CD4-positive, alpha-beta T cell treated with Interleukin-17A for 4 hours (primary cell): Measurements from ENCODE around the gene SLC2A4RG.
"Not testable (repeated sequence)": the region's sequence is repeated elsewhere in the genome, so short reads cannot be mapped to it uniquely, and the experiment has no call there.

Experiments
- DNase-seq: peaks from one replicate; pipeline ENCODE4 v3.0.0-alpha.2; 2020; ENCODE audit warnings: mixed read lengths

Gene SLC2A4RG

DNA sequence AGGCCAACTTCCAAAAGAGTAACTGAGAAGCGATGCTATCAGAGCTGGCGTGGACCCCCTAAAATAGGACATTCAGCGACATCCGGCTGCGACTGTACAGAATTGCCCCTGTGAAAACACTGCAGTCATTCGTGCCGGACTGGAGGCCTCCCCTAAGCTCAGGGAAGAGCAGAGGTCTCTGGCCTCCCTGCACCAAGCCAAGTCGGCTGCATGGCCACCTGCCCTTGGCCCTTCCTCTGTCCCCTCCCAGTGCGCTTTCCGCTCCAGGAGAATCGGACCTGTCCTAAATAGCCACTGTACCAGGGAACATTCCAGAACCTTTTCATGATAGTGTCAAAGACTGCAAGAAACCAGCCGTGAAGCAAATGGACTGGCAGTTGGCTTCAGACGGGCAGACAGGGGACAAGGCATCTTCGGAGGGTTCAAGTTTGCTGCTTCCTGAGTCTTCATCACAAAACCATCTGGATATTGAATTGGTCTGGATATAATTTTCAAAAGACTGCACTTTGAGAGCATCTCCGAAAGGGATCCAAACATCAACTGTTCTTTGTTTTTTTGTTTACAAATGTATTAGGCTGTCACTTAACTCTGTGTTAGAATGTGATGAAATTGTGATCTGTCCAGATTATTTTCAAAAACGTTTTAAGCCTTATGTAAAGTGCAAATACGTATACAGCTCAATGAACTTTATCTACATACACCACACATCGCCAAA, 16.5 kb downstream of the SLC2A4RG start:
- no peak for DNase-seq

DNA sequence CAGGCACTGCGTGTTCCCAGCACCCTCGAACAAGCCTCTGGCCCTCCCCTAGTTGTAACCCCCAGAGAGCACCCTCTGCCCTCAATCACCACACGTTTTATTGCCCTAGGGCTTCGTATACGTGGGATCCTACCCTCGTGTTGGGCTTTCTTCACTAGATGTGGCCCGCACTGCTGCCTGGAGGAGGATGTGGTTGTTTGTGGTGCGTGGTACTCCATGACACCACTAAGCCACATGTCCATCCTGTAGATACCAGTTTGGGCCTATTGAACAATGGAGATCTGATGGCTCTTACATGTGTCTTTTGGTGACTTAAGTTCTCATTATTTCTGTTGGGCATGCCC, 17.0 kb downstream of the SLC2A4RG start:
- DNase-seq, result no peak

DNA sequence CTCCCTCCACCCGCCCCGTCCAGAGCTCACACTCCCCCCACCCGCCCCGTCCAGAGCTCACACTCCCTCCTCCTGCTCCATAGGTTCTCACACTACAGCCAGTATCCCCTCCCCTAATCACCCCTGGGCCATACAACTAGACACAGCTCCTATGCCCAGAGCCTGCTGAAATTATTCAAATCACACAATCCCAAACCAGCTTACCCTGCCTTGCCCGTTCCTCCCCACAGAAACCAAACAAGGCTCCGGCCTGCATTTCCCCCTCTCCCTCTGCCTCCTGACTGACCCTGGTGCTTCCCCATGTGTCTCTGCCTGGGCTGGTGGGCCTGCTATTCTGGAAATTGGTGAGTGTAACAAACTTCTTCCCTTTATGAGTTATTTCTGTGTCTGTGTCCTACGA, 18.6 kb downstream of the SLC2A4RG start:
- no peak for DNase-seq

DNA sequence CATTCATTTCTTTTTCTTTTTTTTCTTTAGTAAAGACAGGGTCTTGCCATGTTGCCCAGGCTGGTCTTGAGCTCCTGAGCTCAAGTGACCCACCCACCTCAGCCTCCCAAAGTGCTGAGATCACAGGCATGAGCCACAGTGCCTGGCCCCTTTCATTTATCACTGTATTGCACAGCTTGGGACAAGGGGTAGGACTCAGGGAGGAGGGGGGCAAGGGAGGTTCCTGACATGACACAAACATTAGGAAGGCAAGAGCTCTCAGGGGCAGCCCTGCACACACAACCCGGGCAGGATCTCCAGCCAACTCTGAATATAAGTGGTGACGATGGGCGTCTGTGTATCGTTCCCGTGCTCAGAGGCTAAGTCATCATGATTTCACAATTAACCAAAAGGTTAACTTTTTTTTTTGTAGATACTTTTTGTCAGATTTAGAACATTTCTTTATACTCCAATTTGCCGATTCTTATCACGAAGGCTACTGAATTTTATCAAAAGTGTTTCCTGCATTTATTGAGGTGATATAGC, 19.9 kb downstream of the SLC2A4RG start:
- DNase-seq, result no peak

DNA sequence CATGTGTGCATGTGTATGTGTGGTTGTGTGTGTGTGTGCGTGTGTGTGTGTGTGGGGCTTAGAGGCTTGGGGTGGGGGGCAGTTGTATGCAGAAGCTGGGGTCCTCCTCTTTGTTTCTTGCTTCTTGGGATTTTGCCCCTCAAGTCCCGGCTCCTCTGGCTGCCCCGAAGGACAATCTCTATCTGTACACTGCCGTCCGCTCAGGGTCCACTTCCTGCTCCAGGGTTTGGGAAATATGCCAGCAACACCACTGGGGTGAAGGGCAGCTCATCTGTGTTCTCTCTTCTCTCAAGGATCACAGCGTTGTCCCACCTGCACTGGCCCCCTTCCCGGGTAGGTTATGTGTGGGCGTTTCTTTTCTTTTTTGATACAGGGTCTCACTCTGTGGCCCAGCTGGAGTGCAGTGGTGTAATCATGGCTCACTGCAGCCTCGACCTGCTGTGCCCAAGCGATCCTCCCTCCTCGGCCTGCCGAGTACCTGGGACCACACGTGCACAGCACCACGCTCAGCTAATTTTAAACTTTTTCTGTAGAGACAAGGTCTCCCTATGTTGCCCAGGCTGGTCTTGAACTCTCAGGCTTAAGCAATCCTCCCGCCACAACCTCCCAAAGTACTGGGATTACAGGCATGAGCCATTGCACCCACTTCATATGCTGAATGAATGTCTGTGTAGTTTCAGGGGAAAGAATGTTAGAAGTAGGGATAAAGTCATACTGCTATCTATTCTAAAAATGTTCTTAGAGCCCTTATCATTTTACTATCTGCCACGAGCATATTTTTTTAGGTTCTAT, 25.7 kb downstream of the SLC2A4RG start:
- no peak for DNase-seq

DNA sequence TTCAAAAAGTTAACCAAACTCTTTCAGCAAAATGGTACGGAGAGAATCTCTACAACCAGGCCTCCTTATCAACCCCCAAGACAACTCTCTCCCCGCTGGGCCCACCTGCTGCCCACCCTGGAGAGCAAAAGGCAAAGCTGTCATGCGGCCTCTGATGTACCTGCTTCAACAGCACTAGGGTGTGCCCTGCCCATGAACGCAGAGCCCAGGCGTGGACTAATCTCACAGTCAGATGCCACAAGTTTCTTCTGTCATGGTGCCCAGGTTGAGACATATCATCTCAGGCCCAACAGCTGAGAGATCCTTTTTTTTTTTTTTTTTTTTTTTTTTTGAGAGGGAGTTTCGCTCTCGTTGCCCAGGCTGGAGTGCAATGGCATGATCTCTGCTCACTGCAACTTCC, 26.3 kb downstream of the SLC2A4RG start:
- no peak for DNase-seq

DNA sequence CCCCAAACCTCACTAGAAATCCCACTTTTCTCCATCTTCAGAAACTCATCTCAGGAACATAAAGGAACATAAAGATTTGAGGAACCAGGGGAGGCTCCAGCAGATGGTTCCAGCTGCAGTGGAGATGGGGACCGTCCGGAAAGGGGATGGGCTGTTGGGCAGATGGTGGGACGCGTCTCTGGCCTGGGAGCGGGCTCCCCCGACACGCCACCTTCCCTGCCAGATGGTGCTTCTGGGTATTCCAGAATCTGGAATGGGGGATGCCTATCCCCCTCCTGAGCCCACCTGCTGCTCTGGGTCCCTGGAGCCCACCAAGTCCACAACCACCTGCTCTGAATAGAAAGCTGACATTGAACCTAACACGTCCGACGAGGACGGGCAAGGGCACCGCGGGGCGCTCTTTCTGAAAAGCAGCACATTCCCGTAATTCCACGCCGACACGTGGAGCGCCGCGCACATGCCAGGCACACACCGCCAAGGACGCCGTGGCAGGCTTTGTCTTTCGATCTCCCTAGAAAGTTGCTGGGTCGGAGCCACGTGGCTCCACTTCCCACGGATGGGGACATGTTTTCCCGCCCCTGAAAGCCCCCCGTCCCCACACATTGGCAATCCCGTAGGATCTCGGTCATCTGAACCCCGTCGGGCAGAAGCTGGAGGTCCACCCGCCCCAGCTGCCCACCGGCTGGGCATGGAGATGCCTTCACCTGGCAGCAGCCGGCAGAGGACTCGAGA, 27.3 kb downstream of the SLC2A4RG start:
- DNase-seq, result no peak

DNA sequence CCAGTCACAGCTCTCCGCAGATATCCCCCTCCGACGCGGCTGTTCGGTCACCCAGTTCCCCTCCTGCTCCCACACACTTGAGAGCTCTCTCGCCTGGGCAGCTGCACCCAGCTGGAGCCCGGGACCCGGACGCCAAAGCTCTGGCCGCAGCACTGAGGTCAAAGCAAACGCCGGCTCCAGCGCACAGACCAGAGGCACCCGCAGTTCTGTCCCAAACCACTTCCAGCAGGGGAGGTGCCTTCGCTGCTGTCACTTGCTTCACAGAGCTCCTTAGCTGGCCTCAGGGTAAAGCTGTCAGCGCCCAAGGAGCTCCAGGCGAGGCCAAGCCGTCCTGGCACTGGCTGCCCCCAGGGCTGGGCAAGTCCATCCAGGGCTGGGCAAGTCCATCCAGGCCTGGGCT, 27.9 kb downstream of the SLC2A4RG start:
- no peak for DNase-seq

DNA sequence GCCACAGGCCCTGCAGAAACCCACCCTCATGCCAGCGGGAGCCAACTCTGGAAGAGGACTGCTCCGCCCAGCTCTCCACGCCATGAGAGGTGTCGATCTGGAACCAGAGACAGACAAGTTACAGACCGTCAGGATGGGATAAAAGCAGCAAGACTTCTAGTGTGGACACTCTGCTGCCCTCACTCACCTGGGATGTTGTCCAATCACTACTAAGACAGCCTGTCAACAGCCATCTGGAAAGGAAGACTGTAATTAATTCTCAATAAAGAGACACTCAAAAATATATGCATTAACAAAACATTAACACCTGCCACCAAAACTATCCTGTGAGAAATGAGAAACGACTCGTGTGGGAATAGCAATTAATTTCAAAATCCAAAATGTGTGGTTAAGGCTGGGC, 28.3 kb downstream of the SLC2A4RG start:
- no peak for DNase-seq

DNA sequence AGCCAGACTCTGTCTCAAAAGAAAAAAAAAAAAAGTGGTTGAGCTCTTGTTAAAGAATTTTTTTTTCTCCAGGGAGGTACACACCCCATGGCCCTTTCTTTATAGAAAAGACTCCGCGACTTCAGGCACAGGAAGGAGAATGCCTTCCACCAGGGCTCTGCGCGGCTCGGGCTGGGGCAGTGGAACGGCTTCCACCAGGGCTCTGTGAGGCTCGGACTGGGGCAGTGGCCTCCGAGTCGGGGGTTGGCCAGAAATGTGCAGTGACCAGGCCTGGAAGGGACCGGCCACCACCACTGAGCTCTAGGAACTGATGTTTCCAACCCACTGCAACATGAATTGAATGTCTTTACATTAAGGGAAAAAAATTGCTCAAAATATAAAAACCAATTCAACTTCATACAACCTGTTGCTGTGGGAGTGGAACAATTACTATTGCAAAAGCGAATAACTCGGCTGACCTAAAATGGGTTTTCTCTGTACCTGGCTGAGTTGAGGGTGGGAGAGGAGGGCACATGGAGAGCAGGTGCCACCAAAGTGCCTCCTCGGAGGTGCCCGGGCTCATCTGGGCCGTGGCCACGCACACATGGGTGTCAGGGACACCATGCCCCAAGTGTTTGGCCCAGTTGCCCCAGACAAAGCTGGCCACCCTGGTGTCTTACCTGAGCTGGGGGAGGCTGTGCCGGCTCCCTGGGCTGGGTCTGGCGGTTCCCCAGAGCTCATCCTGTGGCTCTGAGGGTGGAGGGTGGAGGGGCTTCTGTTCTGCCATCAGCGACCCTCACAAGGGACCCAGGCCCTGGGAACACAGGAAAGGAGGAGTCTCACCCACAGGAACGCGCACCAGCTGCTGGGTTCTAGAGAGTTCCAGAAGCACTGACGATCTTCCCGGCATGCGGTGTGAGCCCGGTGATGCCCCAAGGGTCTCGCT, 29.3 kb downstream of the SLC2A4RG start:
- DNase-seq, result no peak

DNA sequence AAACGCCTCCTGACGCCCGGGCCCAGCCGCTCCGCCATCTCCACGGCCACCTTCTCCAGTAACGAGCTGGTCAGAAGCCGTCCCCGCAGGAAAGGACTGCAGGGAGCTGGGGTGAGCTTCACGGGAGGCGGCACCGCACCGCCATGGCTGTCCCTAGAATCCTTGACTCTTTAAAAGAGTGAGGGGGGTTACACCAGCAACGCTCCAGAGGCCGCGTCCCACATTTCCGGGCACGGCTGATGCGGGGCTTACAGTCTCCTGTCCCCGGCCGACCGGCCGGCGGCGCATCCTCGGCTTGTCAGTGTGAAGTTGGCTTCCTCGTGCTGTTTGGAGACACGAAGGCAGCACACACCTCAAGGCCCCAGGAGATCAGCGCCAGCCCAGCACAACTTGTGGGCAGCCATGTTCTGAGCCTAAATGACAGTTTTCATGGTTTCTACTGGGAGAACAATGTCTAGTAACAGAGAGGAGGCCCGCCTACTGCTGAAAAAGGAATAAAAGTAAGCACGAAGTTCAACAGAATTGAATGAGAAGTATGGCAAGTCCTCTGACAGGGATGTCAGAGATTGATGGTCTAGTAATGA, 30.4 kb downstream of the SLC2A4RG start:
- no peak for DNase-seq

DNA sequence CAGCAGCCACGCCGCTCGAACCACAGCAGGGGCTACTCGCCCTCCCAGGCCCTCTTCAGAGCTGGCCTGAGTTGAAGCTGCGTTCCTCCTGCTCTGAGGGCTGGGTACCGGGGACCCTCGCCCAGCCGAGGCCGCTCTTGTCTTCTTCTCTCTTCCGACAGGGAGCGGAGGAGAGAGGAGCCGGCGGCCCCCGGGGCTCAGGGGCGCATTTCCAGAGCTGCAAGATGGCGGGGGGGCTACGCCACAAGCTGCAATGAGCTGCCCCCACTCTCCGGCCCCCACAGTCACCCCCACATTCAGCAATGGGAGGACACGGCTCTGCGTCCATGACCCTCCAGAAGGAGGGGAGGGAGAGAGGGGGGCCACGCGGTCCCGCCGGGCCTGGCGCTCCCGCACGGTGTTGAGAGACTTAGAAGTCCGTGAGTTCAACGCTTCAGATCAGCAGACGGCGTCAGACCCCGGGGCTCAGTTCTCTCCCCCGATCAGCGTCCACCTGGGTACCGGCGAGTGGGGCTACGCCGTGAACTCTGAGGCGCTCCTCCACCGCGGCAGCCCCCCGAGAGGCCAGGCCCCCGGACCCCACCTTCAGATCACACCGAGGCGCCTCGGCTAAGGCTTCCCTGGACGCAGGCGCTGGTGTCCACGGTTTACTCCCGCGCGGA, 31.6 kb downstream of the SLC2A4RG start:
- no peak for DNase-seq

DNA sequence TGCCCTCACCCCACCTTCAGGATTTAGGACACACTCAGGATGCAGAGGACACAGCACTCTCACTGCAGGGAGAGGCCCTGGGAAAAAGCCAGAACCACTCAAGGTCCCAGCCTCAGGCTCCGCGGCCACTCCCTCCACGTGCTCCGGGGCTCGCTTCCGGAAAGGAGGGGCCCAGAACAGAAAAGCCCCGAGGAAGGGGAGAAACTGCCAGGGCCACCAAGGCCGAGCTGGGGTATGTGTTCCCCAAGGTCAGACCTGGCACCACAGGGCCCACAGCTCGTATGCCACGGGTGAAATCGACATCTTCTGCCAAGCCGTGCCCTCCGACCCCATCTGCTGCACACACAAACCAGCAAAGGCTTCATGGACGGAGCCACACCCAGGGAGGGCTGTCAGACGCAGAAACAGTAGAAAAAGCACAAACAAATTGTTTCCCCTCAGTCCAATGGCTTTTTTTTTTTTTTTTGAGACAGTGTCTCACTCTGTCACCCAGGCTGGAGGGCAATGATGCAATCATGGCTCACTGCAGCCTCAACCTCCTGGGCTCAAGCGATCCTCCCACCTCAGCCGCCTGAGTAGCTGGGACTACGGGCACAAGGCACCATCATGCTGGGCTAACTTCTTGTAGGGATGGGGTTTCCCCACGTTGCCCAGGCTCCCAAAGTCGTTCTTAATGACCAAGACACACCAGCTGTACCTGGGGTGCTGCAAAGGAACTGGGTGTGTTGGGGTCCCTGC, 33.4 kb downstream of the SLC2A4RG start:
- no peak for DNase-seq

DNA sequence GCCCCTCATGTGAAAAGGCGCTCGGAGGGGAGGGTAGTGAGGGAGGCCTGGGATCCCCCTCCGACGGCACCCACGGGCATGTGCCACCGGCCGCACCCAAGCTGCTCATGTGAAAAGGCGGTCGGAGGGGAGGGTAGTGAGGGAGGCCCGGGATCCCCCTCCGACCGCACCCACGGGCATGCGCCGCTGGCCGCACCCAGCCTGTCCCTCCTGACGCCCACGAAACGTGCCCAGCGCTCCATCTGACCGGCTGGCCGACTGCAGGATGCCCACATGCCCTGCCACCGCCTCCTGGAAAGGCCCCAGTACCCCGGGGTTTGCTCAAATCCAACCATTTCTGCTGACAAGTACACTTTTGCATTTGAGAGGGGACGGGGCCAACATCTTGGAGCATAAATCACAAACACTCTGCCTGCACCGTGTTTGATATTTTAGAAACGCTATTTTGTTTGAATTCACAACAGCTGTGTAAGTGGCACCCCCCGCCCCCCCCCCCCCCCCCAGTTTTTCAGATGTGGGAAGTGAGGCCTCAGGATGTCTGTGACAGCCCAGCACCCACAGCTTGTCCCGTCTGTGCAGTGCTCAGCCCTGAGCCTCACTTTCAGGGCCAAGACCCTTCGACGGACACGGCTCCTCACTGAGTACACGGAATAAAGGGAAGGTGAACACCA, 34.1 kb downstream of the SLC2A4RG start:
- DNase-seq, result no peak

DNA sequence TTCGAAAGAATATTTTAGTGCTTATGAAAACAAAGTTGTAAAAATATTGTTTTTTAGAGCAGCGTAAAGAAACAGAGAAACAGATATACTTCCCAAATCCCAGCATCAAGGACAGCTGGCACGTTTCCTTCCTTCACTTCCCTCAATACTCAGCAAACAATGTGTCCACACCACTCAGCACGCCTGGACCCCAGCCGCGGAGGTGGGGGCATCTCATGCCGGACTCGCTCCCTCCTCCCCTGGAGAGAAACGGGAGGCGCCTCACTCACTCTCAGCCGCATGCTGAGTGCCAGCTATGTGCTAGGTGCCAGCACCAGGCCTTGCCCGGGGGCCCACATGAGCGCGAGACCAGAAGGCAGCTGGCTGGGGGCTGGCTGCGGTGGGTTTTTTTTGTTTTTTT, 34.7 kb downstream of the SLC2A4RG start:
- no peak for DNase-seq

DNA sequence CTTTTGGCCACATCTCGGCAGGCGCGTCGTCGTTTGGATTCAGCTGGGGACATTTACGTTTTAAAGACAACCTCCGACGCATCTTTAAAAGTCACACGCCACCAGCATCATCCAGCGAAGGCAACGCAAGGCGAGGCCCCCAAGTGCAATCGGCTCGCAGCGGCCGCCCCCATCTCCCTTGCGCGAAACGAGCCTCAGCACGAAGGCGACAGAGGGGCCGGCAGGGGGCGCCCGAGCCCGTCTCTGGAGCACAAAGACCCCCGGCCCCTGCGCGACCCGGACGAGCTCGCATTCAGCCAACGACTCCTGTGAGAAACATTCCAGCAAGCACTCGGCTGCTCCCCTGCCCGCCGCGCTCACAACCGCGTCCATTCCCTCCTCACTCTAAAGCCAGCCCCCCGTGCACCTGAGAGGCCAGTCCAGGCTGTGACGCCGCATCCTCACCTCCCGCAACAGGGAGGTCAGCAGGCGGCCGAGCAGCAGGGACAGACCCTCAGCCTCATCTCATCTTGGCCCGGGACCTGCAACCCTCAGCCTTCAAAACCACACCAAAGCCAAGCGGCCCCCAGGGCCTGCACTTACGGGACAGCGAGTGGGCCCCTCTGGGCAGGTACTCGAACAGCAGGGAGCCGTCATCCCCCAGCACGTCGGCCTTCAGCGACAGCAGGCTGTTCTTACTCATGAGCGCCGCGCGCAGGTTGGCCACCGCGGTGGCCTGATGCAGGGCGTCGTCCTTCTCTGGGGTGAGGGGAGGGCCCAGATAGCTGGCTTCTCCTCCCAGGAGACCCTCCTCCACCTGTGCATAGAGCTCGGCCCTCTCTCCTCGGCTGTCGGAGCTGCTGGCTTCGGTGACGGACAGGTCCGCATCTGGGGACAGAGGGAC, 35.8 kb downstream of the SLC2A4RG start:
- peak; percentile 62 for DNase-seq

DNA sequence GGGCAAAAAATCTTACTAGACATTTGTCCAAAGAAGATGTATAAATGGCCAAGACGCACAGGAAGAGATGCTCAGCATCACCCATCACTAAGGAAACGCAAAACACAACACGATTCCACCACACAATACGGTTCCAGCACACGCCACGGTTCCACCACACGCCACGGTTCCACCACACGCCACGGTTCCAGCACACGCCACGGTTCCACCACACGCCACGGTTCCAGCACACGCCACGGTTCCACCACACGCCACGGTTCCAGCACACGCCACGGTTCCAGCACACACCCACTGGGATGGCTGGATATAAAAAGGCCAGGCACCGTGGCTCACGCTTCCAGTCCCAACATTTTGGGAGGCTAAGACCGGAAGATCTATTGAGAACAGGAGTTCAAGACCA, 37.3 kb downstream of the SLC2A4RG start:
- DNase-seq, result not testable (repeated sequence)

DNA sequence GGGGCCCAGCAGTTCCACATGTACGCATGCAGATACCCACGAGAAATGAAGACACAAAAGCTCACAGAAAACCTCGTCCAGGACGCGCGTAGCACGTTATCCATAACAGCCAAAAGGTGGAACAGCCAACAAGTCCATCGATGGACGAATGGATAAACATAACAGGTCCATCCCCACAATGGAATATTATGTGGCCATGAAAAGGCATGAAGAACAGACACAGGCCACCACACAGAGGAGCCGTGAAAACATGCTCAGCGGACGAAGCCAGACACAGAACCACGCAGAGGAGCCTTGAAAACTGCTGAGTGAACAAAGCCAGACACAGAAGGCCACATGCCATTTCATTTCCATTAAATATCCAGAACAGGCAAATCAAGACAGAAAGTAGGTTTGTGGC, 38.0 kb downstream of the SLC2A4RG start:
- no peak for DNase-seq
